ACHN (cell line): ENCODE results near the gene TMEM259.

Experiments used
- DNase-seq: peaks from one replicate; pipeline ENCODE4 v3.0.0-alpha.2; 2015
- in situ Hi-C: cut with HindIII; loops from 2 replicates; pipeline ENCODE4 v1.10.0; 2017; ENCODE audit warnings: low sequenced_read_pairs, low pct_ligation_motif_present, low pct_unique_long_range_greater_than_20kb

The TMEM259 gene

GRCh38 chr19:979318-979741 is 41.6 kb downstream of the TMEM259 start:
- in situ Hi-C loops, result no loop called here

GRCh38 chr19:977058-977464 is 43.9 kb downstream of the TMEM259 start:
- DNase-seq, result no peak
- in situ Hi-C loops, result no loop called here

More at GRCh38 chr19:979318-979741, 41.6 kb downstream of the TMEM259 start:
- DNase-seq, result no peak

GRCh38 chr19:976476-976875 is 44.4 kb downstream of the TMEM259 start:
- in situ Hi-C loops, result no loop called here
- no peak for DNase-seq

GRCh38 chr19:974564-975257 is 46.2 kb downstream of the TMEM259 start:
- no peak for DNase-seq
- in situ Hi-C loops, result no loop called here

- DNase-seq, result no peak
- in situ Hi-C loops, result no loop called here
Measured at GRCh38 chr19:973726-974563, 47.0 kb downstream of the TMEM259 start.

- DNase-seq, result no peak
- in situ Hi-C loops, result no loop called here
Measured at GRCh38 chr19:972281-972680, 48.6 kb downstream of the TMEM259 start.

GRCh38 chr19:971795-972194 is 49.1 kb downstream of the TMEM259 start:
- no peak for DNase-seq
- in situ Hi-C loops, result no loop called here

GRCh38 chr19:970695-971094 is 50.2 kb downstream of the TMEM259 start:
- in situ Hi-C loops, result no loop called here
- no peak for DNase-seq

GRCh38 chr19:966485-967088 is 54.3 kb downstream of the TMEM259 start:
- in situ Hi-C loops, result no loop called here
- DNase-seq, result no peak

- DNase-seq, result peak; percentile 25
- in situ Hi-C loops, result no loop called here
Measured at GRCh38 chr19:964761-965694, 55.9 kb downstream of the TMEM259 start.

- in situ Hi-C loops, result no loop called here
- no peak for DNase-seq
Measured at GRCh38 chr19:964116-964520, 56.8 kb downstream of the TMEM259 start.

- in situ Hi-C loops, result no loop called here
- no peak for DNase-seq
Measured at GRCh38 chr19:963486-963951, 57.4 kb downstream of the TMEM259 start.

- in situ Hi-C loops, result no loop called here
Measured at GRCh38 chr19:962683-963400, 58.1 kb downstream of the TMEM259 start.

GRCh38 chr19:961866-962620 is 58.9 kb downstream of the TMEM259 start:
- DNase-seq, result no peak
- in situ Hi-C loops, result no loop called here

More at GRCh38 chr19:962683-963400, 58.1 kb downstream of the TMEM259 start:
- no peak for DNase-seq

- no peak for DNase-seq
- in situ Hi-C loops, result no loop called here
Measured at GRCh38 chr19:960601-960938, 60.4 kb downstream of the TMEM259 start.

GRCh38 chr19:960020-960419 is 60.9 kb downstream of the TMEM259 start:
- DNase-seq, result no peak
- in situ Hi-C loops, result no loop called here
